SH-SY5Y (cell line): Measurements from ENCODE around the gene POU2F1.

Source experiments
- GATA2 ChIP-seq: IDR thresholded peaks from 2 replicates; pipeline ENCODE4 v1.6.1; 2011; ENCODE audit warnings: mild to moderate bottlenecking, low read depth, low read length
- GATA3 ChIP-seq: IDR thresholded peaks from 2 replicates; pipeline ENCODE4 v1.6.1; 2011; ENCODE audit warnings: low read depth, mild to moderate bottlenecking, low read length, moderate library complexity

DNA sequence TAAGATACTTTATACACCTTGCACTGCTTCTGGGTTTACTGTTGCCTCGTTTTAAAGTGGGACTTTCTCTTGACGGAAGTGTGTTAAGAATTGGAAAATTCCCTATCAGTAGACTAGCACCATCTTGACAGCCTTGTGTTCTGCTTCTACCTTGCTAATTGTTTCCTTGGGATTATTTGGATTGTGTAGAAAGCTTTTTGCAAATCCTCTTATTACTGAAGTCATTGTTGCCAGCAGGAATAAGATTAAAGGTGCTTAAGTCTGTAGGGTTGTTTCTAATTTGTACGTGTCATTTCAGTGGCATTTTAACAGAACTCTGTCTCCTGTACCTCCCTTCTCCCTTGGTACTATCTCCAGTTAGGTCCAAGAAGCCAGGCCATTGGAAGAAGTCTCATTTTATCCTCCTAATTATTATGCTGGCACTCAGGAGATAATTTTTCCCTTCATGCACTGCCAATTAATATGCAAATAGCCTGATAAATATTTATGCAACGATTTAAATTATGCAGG, 107.7 kb downstream of the POU2F1 start:
- TF ChIP-seq GATA3 (no peak), GATA2 (no peak)
